HG03280 (cell line): ENCODE results near the gene NTSR2.

ENCODE experiments used
- ATAC-seq: cut with Tn5 transposase; IDR thresholded peaks from one replicate; pipeline ENCODE4 v1.9.1; 2021; ENCODE audit warnings: mild to moderate bottlenecking, moderate library complexity; ENCODE audit not compliant: unreplicated experiment

Gene NTSR2

DNA sequence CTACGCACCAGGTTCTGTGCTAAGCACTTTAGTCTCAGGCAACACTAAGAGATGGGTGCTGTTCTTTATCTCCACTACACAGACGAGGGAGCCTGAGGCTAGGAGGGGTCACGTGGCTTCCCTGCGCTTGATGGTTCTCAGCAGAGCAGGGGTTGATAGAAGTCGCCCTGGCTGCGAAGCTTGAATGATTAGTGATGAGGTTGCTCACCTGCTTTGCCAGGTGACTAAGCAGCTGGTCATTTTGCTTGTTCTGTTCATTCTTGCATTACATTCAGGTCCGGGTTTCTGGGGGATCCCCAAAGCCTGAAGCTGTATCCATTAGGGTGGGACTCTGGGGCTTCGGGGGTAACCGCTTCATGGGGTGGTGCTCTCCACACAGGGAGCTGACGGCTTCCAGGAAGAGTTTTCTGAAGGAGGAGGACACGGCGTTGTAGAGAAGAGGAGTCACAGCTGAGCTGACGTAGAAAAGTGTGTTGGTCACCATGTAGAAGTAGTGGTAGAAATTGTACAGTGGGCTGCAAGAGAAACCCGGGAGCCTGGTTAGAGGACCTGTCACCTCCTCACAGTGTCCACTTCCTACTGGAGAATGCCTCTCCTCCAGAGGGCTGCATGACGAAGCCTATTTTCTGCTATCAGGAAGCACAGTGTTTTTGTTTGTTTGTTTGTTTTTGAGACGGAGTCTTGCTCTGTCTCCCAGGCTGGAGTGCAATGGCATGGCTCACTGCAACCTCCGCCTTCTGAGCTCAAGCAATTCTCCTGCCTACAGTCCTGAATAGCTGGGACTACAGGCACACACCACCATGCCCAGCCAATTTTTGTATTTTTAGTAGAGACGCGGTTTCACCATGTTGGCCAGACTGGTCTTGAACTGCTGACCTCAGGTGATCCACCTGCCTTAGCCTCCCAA lies 11.5 kb downstream of the NTSR2 start:
- ATAC-seq = no peak

- ATAC-seq = no peak
These were observed 12.3 kb downstream of the NTSR2 start for GRCh38 chr2:11657646-11658045.

GRCh38 chr2:11657195-11657594 lies 12.8 kb downstream of the NTSR2 start:
- ATAC-seq = no peak

GRCh38 chr2:11656671-11657101 lies 13.3 kb downstream of the NTSR2 start:
- no peak for ATAC-seq

- no peak for ATAC-seq
These were observed 13.7 kb downstream of the NTSR2 start for GRCh38 chr2:11656252-11656651.

DNA sequence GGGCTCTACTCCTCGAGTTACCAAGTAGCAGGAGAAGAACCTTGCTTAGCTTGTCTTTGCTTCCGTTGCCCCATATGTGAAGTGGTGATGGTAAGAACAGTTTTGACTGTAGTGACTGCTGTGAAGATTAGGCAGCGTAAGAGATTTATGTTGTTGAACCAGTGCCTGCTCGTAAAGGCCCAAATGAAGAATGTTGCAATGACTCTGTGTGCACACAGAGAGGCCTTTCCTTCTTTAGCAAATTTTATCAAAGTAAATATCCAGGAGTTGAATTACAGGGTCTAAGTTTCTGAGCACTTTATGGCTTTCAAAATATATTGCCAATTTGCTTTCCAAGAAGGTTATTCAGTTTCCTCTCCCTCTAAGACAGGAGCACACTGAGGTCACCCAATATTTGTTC lies 14.5 kb downstream of the NTSR2 start:
- no peak for ATAC-seq

DNA sequence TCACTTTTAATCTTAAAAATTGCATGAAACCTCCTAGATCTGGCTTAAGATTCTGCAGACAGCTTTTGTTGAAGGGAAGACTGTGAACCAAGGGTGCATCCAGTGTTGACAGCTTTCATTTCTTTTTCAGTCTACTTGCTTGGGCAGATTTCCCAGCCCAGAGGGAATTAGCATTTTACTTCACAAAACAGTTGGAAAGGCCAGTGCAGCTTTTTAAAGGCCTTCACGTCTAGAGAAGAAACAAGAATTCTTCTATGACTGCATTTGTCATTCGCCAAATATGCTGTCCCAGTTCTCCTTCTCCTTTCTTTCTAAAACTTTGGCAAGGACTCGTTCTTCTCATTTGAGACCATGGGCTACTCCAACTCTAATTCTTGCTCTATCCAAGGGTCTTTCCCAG lies 17.4 kb downstream of the NTSR2 start:
- ATAC-seq = no peak

DNA sequence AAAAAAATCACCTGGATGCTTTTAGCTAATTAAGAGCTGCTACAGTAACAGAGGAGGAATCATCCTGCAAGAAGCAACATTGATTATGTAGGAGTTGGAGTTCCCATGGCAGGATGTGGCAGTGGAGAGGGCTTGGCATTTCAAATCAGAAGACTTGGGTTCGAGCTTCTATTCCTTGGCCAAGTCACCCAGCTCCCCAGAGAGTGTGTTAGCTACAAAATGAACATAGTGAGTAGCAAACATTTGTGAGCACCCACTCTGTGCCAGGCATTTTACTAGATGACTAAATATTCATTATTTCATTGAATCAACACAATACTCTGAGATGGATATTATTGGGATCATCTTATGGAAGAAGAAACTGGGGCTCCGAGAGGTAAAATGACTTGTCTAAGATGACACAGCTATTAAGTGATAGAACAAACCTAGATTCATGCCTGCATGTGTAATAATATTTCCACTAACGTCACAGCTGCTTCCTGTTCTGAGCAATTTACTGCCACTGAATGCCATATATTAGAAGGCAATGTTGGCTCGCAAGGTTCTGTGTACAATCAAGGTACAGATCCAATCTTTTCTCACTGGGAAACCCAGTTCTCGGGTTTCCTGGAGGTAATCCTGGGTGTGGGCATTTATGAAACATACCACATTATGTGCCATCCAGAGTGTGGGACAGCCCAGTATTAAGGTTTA lies 18.0 kb downstream of the NTSR2 start:
- ATAC-seq = no peak

GRCh38 chr2:11649093-11649492 lies 20.9 kb downstream of the NTSR2 start:
- no peak for ATAC-seq

DNA sequence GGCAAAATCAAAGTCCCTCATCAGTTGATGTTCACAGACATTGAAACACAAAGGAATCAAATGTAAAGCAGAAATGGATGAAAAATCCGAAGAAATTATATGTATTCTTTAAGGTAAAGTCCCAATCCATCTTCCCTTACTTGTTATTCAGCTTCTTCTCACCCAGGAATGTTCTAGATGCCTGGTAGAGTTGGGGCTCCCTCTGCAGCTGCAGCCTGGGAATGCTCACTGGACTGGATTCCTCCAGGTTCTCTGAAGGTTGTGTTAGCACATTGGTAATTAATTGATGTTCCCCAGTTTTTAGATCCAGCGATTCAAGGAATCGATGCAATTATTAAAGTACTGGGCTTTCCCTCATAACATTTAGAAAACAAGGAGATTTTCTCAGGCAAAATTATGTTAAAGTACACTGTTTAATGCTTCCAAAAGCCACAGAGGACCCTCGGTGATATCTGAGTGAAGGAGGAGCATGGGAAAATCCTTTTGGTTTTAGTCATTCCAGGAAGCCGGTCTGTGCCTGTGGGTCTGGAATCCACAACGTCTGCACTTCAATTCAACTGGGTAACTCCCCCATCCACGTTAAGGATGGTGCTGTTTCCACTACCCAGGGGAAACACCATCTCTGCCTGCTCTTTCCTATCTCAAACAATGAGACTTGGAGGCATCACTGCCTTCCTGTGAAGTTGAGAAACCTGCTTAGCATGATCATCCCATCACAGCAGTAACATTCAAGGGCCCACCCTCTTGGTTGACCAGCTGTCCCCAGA lies 22.0 kb downstream of the NTSR2 start:
- ATAC-seq = no peak

GRCh38 chr2:11646530-11646929 lies 23.5 kb downstream of the NTSR2 start:
- no peak for ATAC-seq

- ATAC-seq = no peak
These were observed 25.7 kb downstream of the NTSR2 start for GRCh38 chr2:11644293-11644692.

DNA sequence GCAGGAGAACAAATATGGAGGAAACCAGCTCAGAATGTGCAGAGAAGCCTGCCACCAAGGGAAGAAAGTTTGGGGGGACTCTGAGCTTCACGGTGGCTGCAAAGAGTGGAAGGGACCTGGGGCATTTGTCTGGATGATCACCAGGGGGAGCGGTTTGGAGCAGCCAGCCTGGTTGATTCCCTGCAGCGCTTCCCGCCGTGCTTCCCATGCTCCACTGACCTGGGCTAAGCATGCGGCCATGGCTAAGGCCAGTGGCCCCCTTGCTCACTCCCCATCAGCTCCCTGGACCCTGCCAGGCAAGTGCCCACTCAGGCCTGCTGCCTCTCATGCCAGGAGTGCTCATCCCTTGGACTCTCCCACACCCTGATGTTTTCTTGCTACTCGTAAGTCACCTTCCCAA lies 27.0 kb downstream of the NTSR2 start:
- ATAC-seq = no peak

- no peak for ATAC-seq
These were observed 29.9 kb downstream of the NTSR2 start for GRCh38 chr2:11640132-11640531.

DNA sequence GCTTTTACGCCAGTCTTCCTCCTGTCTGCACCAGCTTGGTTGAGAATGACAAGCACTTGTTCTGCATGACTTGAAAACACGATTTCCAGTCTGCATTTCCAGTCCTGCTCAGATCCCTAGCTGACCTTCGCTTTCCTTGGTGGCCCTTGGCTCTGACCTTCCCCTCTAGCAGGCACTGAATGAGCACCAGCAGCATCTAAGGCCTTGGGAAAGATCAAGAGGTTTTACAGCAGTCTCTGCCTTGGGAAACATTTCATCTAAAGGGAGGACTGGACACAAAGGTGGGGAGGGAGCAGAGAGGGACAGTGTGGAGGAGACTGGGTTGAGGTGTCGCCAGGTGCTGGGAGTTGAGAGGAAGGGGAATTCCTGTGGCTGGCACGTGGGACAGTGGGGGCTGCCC lies 30.5 kb downstream of the NTSR2 start:
- no peak for ATAC-seq

DNA sequence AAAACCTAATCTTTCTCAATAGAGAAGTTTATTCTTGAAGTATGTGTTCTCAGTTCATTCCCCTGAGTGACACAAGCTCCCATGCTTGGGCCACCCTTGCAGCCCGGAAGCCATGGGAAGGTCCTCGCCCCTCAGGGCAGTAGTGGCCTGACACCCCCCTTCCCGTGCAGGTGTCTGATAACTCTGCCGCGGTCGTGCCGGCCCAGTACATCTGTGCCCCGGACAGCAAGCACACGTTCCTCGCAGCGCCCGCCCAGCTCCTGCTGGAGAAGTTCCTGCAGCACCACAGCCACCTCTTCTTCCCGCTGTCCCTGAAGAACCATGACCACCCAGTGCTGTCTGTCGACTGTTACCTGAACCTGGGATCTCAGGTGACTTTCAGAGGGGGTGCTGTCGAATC lies 32.4 kb downstream of the NTSR2 start:
- ATAC-seq = no peak

GRCh38 chr2:11636593-11637295 lies 33.3 kb downstream of the NTSR2 start:
- no peak for ATAC-seq

DNA sequence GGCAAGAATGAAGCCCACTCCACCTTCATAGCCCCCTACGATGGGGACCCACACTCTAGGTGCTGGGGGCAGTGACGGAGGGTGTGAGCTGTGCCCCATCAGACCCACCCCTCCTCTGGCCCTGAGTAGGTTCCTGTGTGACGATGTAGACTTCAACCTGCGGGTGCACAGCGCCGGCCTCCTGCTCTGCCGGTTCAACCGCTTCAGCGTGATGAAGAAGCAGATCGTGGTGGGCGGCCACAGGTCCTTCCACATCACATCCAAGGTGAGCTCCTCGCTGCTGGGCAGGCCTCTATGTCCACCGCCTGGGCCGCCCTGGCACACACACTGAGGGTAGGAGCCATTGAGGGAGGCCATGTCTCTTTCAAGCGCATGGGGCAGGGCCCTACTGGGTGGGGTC lies 34.9 kb downstream of the NTSR2 start:
- ATAC-seq = no peak

GRCh38 chr2:11634584-11634983 lies 35.4 kb downstream of the NTSR2 start:
- no peak for ATAC-seq

DNA sequence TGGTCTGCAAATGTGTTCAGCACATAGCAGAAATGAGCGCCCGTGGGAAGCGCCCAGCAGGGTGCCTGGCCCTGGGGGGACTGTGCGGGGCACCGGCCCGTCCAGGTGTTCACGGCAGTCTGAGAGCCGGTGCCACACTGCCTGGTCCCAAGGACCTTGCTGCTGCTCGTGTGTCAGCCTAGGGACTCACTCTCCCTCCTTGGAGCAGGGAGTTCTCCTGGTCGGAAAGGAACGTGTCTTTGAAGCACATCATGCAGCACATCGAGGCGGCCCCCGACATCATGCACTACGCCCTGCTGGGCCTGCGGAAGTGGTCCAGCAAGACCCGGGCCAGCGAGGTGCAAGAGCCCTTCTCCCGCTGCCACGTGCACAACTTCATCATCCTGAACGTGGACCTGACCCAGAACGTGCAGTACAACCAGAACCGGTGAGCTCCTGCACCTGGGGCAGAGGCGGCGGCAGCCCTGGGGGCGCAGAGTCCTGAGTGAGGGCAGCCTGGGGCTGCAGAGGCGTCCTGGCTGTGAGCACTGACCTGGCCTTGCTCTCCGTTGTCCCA lies 36.0 kb downstream of the NTSR2 start:
- ATAC-seq = no peak

GRCh38 chr2:11631462-11631861 lies 38.5 kb downstream of the NTSR2 start:
- ATAC-seq = no peak
